Right ventricle myocardium inferior (tissue), 1 donor: ENCODE measurements around the gene SUCLG1. TPM values are rescaled to one million over a fixed set of nuclear protein-coding genes. Genes with fewer than 3 reads are reported as not detected.
A peak's percentile ranks its signal among the peaks of the same experiment; 100 is the strongest.
"Not testable (repeated sequence)": the region's sequence is repeated elsewhere in the genome, so short reads cannot be mapped to it uniquely, and the experiment has no call there.

ENCODE experiments used
- ATAC-seq: fragments of 200-7000 bp; cut with Tn5 transposase; one replicate; pipeline ENCODE4 v1.9.1; 2020; ENCODE audit warnings: mild to moderate bottlenecking, moderate library complexity
- DNase-seq: peaks from one replicate; pipeline ENCODE4 v3.0.0; 2021; ENCODE audit errors: missing footprints
- intact Hi-C: fragments of 100-400 bp; cut with DNase I; formaldehyde crosslinking; loops from one replicate; pipeline ENCODE4 v1.11.0; 2022
- total RNA-seq: library from RNA; stranded (reverse); fragmentation: NEBNext Ultra II Directional; extraction: Animal tissue kit (Norgen Biotek cat#: 25700); gene quantifications from one replicate; pipeline ENCODE4 v1.2.1, GENCODE V29; 2021
- donor health status: DM: no; HTN: yes; CAD: no; lungs with severe emphysema.

Gene SUCLG1
- total RNA-seq, 1 donor from 2014 or later = 309 TPM

DNA sequence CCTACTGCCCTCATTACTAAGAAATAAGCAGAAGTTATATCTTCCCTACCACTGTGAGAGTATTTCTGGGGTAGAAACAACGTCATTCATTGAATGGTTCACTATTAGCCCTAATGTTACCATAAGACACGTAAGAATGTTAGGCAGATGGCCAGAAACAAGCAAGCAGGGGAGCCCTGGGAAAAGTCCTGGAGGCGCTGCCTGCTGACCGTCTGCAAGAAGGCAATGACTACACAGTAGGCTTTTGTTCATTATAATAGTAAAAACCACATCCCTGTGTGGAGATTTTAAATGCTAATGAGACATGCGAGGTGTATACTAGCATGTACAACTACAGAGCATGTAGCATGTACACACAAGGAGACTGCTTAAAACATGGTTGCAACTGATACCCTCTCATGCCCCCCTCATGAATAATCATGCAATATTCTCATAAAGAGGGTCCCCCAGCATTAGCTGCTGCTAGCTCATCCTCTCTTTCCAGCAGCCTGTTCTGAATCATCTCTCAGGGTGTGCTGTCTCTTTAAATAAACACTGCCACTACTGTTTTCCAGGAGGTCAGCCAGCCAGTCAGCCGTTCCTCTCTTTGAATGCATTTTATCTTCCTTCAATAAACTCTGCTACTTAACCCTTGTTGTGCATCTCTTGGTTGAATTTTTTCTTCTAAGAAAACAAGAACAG, 23.6 kb downstream of the SUCLG1 start:
- intact Hi-C loops = no loop called here
- ATAC-seq (peak; percentile 69), DNase-seq (no peak)

DNA sequence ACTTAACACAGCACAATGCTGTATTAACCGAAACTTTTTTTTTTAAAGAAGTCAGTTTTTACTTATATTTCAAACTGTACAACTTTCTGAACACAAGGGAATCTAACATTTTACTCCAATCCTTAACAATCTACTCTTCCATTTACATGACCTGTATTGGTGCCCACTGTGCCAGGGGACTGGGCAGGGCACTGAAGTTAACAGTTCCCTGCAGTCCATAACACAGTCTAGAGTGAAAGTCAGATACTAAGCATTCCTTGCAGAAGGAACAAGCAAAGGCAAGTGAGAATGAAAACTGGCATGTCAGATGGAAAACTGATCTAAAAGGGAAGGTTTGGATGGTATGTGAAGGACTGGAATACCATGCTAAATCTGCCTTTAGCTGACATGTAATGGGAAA, 29.8 kb downstream of the SUCLG1 start:
- intact Hi-C loops = no loop called here
- DNase-seq (no peak), ATAC-seq (peak; percentile 27)

DNA sequence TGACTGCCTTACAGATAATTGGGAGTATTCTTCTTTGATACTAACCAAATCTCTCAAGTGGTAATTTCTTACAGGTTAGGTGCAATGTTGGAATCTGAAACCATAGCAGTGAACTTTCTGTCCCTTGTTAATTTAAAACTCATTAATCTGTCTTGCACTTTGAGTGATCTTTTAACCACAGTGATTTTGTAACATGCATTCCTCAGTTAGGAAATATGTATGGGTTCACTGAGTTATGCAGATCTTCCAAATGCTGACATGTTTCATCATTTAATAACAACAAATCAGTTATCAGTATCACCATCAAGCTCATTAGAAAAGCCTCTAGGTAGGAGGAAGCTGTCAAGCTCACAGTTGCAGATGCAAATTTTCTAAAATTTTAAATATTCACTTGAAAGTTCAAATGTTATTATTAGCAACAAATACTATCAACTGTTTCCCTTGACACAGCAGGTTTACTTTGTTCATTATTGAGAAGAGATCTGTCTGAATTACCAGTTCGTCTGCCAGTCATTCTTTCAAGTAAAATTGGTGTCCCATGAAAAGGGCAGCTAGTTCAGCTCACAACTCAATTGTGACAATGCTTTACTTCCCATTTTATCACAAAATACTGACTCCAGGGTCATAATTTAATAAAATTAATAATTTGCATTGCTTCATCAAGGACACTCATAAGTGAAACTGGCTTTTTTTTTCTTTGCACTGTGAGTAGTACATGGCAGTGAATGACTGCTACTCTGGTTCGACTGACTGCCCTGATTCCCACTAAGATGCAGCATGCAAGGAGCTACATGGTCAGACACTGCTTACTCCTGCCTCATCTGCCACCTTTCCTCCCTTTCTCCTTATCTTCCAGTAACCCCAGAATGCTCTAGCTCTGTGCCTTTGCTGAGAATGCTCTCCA, 31.6 kb downstream of the SUCLG1 start:
- DNase-seq (no peak), ATAC-seq (no peak)
- intact Hi-C loops = no loop called here

GRCh38 chr2:84425310-84425709, 33.8 kb downstream of the SUCLG1 start:
- ATAC-seq = no peak

DNA sequence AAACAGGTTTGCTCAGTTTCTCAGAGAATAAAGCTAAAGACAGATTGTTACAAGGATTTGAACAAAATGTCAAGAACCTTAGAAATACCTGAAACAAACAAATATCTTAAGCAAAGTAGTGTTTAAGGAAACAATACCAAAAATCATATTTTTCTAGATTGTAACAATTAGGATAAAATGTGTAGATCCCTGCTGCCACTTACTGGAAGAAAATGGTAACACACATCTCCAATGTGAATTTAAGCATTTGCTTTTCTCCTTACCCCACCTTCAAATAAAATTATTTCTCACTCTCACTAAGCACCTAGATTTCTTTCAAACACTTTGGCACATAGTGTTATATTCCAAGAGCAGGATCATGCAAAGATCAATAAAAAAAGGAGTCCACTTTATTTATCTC, 34.9 kb downstream of the SUCLG1 start:
- ATAC-seq = no peak
- DNase-seq = no peak
- intact Hi-C loops = no loop called here

More at GRCh38 chr2:84425310-84425709, 33.8 kb downstream of the SUCLG1 start:
- no peak for DNase-seq
- intact Hi-C loops = no loop called here

GRCh38 chr2:84421791-84422190, 37.3 kb downstream of the SUCLG1 start:
- intact Hi-C loops = no loop called here

DNA sequence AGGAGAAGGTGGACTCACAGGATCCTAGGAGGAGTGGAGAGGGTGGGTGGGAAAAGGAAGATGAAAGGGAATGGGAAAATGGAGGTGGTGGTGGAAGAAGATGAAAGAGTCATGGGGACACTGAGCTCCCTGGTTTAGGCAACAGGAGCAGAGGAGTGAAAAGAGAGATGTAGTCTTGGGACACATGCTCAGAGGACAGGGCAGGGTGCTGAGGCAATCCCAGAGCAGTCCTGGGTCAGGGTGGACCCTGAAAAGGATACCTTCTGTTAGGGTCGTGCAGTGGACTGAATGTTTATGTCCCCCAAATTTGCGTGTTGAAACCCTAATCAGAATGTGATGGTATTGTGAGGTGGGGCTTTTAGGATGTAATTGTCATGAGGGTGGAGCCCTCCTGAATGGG, 37.9 kb downstream of the SUCLG1 start:
- intact Hi-C loops = no loop called here
- DNase-seq (no peak), ATAC-seq (peak; percentile 13)

More at GRCh38 chr2:84421791-84422190, 37.3 kb downstream of the SUCLG1 start:
- ATAC-seq = peak; percentile 71
- DNase-seq = no peak

- ATAC-seq = no peak
- DNase-seq = no peak
- intact Hi-C loops = no loop called here
Measured at GRCh38 chr2:84417453-84418145, 41.5 kb downstream of the SUCLG1 start.

DNA sequence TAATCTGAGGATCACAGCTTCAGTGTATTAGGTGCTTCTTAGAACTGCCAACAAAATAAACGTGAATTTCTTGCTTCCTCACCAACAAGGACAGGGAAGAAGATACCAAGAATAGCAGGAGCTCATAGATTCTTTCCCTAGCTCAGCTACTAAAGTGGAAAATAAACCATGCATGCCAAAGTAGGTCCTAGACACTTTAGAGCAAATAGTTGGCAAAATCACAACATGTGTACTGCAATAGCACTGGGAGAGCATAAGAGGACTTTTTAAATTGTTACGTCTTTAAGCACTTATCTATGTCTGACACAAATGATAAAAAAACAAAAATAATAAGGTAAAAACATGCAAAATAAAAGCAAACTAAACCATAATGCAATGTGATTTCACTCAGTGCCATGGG, 49.5 kb downstream of the SUCLG1 start:
- intact Hi-C loops = no loop called here
- ATAC-seq = peak; percentile 56

DNA sequence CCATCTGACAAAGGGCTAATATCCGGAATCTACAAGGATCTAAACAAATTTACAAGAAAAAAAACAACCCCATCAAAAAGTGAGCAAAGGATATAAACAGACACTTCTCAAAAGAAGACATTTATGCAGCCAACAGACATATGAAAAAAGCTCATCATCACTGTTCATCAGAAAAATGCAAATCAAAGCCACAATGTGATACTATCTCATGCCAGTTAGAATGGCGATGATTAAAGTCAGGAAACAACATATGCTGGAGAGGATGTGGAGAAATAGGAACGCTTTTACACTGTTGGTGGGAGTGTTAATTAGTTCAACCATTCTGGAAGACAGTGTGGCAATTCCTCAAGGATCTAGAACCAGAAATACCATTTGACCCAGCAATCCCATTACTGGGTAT, 57.0 kb downstream of the SUCLG1 start:
- ATAC-seq, DNase-seq, intact Hi-C loops: not testable (repeated sequence)

More for the DNA sequence above, 49.5 kb downstream of the SUCLG1 start:
- DNase-seq = no peak

DNA sequence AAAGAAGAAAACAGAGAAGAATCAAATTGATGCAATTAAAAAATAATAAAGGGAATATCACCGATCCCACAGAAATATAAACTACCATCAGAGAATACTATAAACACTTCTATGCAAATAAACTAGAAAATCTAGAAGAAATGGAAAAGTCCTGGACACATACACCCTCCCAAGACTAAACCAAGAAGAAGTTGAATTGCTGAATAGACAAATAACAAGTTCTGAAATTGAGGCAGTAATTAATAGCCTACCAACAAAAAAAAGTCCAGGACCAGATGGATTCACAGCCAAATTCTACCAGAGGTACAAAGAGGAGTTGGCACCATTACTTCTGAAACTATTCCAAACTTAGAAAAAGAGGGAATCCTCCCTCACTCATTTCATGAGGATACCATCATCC, 59.2 kb downstream of the SUCLG1 start:
- intact Hi-C loops, DNase-seq, ATAC-seq: not testable (repeated sequence)

- intact Hi-C loops = no loop called here
Measured at GRCh38 chr2:84395820-84396219, 63.3 kb downstream of the SUCLG1 start.

DNA sequence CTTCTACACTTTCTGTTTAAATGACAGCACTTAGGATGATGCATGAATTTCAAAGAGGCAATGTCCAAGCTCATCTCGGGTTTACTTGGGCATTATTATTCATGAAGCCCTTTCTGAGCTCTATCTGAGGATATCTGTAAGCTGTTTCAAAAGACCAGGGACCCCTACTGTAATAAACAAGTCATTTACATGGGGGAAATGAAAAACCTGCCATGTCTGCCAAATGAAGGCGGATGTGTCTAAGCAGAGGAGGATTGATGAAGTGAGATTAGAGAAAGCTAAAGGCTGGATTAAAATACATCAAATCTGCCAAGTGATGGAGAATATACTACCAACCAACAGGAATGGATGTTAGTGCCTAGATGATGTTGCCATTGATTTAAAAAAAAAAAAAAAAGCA, 64.5 kb downstream of the SUCLG1 start:
- intact Hi-C loops = no loop called here
- DNase-seq = no peak
- no peak for ATAC-seq

More at GRCh38 chr2:84395820-84396219, 63.3 kb downstream of the SUCLG1 start:
- DNase-seq (no peak), ATAC-seq (no peak)

- intact Hi-C loops = no loop called here
- no peak for ATAC-seq
- no peak for DNase-seq
Measured at GRCh38 chr2:84393829-84394228, 65.3 kb downstream of the SUCLG1 start.

GRCh38 chr2:84389794-84390193, 69.3 kb downstream of the SUCLG1 start:
- intact Hi-C loops = no loop called here
- no peak for ATAC-seq
- no peak for DNase-seq

DNA sequence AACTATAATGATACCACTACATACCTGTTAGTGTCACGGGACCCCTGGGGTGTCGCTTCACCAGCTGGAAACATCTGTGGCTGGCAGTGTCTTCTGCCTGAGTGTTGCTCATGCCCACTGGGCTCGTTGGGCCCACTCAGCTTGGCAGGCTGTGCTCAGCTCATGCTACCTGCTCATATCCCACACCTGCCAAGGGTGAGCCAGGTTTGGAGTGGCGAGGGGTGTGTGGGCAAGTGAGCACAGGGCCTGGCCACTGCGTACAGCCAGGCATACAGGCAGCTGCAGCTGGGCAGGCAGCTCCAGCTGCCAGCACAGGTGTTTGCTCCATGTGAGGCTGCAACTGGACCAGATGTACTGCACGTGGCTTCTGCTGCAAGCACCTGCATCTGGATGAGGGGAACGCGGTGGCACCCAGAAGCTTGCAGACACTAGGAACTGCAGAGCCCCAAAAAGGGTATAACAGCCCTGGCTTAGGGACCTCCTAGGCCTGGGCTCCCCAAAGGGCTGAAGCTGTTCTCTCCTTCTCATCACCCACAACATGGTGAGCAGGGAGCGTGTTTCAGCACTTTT, 70.1 kb downstream of the SUCLG1 start:
- ATAC-seq = no peak
- intact Hi-C loops = no loop called here

DNA sequence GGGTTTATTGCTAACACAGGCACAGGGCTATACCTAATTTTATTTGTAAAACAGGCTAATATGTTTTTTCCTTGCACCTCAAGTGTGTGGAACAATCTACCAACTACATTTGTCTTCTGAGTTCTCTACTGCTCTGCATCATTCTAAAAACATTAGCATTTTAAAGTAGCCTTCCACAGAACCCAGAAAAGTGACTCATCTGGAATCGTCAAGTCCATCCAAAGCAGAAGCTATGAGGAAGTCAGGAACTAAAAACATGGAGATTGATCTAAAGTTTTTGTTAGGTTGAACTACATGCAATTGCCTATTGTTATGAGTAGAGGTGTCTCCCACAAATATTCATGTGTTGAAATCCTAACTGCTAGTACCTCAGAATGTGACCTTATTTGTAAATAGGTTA, 70.9 kb downstream of the SUCLG1 start:
- intact Hi-C loops = no loop called here
- ATAC-seq = no peak
- DNase-seq = no peak

More for the DNA sequence above, 70.1 kb downstream of the SUCLG1 start:
- no peak for DNase-seq

DNA sequence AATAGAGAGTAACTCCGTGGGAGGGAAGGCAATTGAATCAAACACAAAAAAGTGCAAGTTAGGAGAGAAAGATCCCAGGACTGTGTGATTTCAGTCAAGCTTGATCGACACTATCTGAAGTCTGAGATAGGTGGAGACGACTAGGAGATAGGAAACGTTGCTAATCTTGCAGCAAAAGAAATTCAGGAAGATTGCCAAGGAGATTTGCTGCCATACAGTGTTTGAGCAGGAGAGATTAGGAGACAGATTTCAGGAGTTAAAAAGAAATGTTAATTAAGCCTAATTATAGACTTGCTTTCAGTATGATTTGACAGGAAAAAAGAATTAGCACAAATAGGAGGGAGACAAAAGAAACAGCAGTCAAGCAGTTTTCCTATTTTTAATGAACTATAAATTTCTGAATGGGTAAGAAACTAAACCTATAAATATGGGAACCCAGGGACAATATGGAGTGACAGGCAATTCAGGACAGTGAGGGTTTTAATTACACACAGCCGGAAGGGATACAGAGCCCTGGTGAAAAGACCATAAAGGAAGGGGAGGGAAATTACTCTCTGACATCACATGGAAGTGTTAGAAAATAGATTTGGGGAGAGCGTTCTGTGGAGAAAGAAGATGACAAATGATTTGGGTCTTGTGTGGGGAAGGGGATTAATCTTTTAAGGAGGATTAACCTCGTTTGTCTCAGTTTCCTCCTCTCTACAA, 72.6 kb downstream of the SUCLG1 start:
- ATAC-seq = no peak

More for the DNA sequence above, 72.6 kb downstream of the SUCLG1 start:
- no peak for DNase-seq
- intact Hi-C loops = no loop called here
